Globus pallidus (tissue), 1 donor: ENCODE results near the gene MYO16.

ENCODE experiments used
- DNase-seq: peaks from one replicate; pipeline ENCODE4 v3.0.0-alpha.2; 2015; ENCODE audit warnings: low spot score

The MYO16 gene

GRCh38 chr13:109154546-109154945 lies 525.1 kb downstream of the MYO16 start:
- DNase-seq: no peak

GRCh38 chr13:109154966-109155761 lies 525.8 kb downstream of the MYO16 start:
- no peak for DNase-seq

- no peak for DNase-seq
Measured at GRCh38 chr13:109156181-109156935, 526.9 kb downstream of the MYO16 start.

GRCh38 chr13:109157275-109157674 lies 527.9 kb downstream of the MYO16 start:
- DNase-seq: no peak

GRCh38 chr13:109158383-109158782 lies 529.0 kb downstream of the MYO16 start:
- no peak for DNase-seq

GRCh38 chr13:109159650-109160309 lies 530.4 kb downstream of the MYO16 start:
- no peak for DNase-seq

GRCh38 chr13:109160357-109160756 lies 530.9 kb downstream of the MYO16 start:
- no peak for DNase-seq

GRCh38 chr13:109160887-109161669 lies 531.7 kb downstream of the MYO16 start:
- peak; percentile 26 for DNase-seq

GRCh38 chr13:109162248-109163036 lies 533.0 kb downstream of the MYO16 start:
- DNase-seq: no peak

GRCh38 chr13:109163037-109163379 lies 533.6 kb downstream of the MYO16 start:
- no peak for DNase-seq

GRCh38 chr13:109165417-109165904 lies 536.0 kb downstream of the MYO16 start:
- no peak for DNase-seq

- DNase-seq: no peak
Measured at GRCh38 chr13:109166804-109167203, 537.4 kb downstream of the MYO16 start.

- no peak for DNase-seq
Measured at GRCh38 chr13:109172136-109172535, 542.7 kb downstream of the MYO16 start.

- no peak for DNase-seq
Measured at GRCh38 chr13:109175666-109176065, 546.3 kb downstream of the MYO16 start.

GRCh38 chr13:109180905-109181425 lies 551.6 kb downstream of the MYO16 start:
- peak; percentile 11 for DNase-seq

GRCh38 chr13:109182777-109183465 lies 553.5 kb downstream of the MYO16 start:
- no peak for DNase-seq

GRCh38 chr13:109191413-109191812 lies 562.0 kb downstream of the MYO16 start:
- DNase-seq: no peak

GRCh38 chr13:109192306-109192705 lies 562.9 kb downstream of the MYO16 start:
- no peak for DNase-seq

- no peak for DNase-seq
Measured at GRCh38 chr13:109196948-109197347, 567.5 kb downstream of the MYO16 start.

- DNase-seq: no peak
Measured at GRCh38 chr13:109198585-109198984, 569.2 kb downstream of the MYO16 start.
